ENCODE data around the gene ZBTB38.

- TF ChIP-seq ZNF274 (IDR thresholded peaks at IDR 0.05; ENCODE audit: low read depth, low read length) (no peak), YY1 (IDR thresholded peaks at IDR 0.05; ENCODE audit: insufficient read depth, insufficient read length) (no peak)
Measured at GRCh38 chr3:141388395-141388794, 20.1 kb downstream of the ZBTB38 start.
